Measurements from ENCODE around the gene NPRL2.

DNA sequence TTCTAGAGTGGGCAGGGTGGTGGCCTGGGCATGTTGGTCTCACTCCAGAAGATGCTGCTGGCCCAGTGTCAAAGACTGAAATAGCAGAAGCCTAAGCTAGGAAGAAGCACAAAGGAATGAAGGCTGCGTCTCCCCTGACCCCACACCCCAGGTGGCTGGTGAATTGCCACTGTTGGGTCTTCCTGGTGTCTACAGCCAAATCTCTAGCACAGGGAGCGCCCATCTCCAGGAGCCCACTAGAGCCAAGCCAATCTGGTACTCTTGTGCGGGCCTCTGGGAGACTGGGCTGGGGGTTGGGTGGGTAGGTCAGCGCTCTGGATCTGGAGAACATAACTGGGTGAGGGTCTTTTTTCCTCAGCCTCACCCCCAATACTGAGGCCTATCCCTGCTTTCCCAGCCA, 23.4 kb downstream of the NPRL2 start:
- TF ChIP-seq, protein P1, sequence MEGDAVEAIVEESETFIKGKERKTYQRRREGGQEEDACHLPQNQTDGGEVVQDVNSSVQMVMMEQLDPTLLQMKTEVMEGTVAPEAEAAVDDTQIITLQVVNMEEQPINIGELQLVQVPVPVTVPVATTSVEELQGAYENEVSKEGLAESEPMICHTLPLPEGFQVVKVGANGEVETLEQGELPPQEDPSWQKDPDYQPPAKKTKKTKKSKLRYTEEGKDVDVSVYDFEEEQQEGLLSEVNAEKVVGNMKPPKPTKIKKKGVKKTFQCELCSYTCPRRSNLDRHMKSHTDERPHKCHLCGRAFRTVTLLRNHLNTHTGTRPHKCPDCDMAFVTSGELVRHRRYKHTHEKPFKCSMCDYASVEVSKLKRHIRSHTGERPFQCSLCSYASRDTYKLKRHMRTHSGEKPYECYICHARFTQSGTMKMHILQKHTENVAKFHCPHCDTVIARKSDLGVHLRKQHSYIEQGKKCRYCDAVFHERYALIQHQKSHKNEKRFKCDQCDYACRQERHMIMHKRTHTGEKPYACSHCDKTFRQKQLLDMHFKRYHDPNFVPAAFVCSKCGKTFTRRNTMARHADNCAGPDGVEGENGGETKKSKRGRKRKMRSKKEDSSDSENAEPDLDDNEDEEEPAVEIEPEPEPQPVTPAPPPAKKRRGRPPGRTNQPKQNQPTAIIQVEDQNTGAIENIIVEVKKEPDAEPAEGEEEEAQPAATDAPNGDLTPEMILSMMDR (conservative IDR thresholded peaks at IDR 0.05; ENCODE audit: low read length) = no peak
- no peak for TF ChIP-seq EZH2phosphoT487 (IDR thresholded peaks at IDR 0.05; ENCODE audit: borderline replicate concordance, low read depth, low read length)
